NCI-H524 (cell line): ENCODE results near the gene IRAK2.
"Not testable (repeated sequence)": the region's sequence is repeated elsewhere in the genome, so short reads cannot be mapped to it uniquely, and the experiment has no call there.

Source experiments
- DNase-seq, 2 experiments: peaks; one replicate each; lab custom pipeline; 2025; lab: John Stamatoyannopoulos, UW

IRAK2 gene, protein sequence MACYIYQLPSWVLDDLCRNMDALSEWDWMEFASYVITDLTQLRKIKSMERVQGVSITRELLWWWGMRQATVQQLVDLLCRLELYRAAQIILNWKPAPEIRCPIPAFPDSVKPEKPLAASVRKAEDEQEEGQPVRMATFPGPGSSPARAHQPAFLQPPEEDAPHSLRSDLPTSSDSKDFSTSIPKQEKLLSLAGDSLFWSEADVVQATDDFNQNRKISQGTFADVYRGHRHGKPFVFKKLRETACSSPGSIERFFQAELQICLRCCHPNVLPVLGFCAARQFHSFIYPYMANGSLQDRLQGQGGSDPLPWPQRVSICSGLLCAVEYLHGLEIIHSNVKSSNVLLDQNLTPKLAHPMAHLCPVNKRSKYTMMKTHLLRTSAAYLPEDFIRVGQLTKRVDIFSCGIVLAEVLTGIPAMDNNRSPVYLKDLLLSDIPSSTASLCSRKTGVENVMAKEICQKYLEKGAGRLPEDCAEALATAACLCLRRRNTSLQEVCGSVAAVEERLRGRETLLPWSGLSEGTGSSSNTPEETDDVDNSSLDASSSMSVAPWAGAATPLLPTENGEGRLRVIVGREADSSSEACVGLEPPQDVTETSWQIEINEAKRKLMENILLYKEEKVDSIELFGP

DNA sequence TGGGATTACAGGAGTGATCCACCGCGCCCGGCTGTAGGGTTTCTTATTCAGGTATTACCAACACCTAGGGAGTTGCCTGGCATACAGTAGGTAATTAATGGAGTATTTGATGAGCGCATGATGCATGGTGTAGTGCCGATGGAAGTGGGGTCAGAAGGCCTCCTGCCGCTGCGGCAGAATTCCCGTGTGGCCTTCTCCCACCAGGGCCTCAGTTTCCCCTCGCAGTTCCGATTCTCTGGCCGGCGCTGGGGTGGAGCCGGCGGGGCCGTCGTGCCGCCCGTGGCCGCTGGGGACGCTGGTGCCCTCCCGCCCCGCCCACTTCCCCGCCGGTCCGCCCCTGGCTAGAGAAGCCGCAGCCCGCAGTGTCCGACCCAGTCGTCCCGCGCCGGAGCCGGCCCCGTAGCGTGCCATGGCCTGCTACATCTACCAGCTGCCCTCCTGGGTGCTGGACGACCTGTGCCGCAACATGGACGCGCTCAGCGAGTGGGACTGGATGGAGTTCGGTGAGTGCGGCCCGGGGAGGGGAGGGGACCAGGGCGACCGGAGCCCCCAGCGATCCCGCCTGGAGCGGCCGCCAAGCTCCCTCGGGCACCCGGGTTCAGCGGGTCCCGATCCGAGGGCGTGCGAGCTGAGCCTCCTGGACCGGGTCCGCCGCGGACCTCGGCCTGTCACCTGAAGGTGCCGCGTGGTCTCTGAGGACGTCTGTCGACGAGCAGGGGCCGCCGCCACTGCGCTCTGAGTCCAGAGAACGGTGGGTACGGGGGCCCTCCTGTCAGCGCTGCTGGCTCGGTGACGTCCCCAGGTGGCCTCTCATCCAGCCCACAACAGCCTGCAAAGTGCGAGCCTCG lies at the start of gene IRAK2:
TSS of gene IRAK2 (plus strand) at position 374 of the 848 bp plus-strand sequence. CDS start at position 410, 36 bp downstream.
- peak in 1 of 2 experiments; percentile 29 for DNase-seq

DNA sequence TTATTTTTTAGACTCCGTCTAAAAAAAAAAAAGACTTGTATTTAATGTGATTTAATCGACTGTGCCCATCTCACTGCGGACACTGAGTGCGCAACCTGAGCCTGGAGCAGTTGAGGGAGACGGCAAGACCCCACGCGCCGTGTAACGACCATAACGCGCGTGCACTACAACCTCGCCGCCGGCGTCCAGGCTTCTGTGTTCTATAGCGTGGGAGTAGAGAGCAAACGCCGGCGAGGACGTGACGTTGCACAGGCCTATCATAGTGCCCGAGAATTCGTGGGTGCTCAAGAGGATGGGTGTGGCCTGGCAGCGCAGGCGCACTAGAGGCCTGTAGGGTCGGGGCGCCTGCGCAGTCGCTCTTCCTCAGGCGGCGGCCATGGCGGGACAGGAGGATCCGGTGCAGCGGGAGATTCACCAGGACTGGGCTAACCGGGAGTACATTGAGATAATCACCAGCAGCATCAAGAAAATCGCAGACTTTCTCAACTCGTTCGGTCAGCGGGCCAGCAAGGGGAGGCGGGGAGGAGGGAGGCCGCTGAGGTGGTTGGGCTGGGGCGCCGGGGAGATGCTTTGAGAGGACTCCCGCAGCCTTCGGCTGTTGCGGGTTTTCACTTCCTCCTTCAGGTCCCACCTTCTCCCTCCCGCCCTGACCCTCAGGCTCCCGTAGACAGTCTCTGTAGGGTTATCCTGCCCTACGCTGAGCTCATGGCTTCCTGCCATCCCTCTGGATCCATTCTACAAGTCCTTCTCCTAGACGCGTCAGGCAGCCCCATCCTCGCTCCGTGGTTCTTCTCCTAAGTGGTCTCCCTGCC lies 49.2 kb upstream of the IRAK2 start, which contains the start of gene BRK1:
TSS of gene BRK1 (plus strand) at position 350 of the 812 bp plus-strand sequence. CDS start at position 377, 27 bp downstream.
- DNase-seq, result peak; percentile 90 to 94

DNA sequence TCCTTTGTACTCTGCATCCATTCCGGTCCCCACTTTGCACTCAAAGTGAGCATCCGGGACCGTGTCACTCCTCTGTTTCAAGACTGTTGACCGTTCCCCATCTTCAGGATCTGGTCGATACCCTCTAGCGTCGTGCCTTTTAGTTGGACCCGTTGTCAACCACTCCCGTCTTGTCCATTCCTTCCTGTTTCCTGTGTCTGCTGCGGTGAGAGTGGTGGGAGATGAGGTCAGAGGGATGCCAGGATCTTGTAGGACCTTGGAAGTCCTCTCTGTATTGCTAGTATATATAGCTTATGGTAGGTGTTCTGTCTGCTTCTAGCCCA lies 48.6 kb upstream of the IRAK2 start:
- no peak for DNase-seq

DNA sequence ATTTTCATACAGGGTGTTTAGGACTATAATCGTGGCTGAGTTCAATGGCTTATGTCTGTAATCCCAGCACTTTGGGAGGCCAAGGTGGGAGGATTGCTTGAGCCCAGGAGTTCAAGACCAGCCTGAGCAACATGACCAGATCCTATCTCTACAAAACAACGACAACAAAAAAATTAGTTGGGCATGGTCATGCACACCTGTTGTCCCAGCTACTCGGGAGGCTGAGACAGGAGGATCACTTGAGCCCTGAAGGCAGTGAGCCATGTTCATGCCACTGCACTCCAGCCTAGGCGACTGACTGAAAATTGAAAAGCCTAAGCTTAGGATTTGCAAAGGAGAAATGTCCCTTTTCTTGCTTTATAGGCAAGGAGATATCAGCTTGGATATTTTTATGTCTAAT lies 47.8 kb upstream of the IRAK2 start:
- no peak for DNase-seq

DNA sequence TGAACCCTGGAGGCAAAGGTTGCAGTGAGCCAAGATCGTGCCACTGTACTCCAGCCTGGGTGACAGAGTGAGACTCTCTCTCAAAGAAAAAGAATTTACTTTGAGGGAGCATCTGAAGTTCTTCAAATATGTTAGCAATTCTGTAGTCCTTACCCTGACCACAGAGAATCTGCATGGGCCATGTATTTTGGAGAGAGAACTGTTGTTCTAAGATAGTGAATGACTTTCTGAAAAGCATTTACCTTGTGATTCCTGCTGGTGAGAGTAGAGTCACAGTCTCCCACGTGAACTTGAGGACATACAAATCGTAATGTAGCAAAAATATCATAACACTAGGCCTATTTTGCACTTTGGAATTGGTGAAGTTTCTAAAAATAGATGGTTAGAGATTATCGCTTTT lies 45.3 kb upstream of the IRAK2 start:
- no peak for DNase-seq

DNA sequence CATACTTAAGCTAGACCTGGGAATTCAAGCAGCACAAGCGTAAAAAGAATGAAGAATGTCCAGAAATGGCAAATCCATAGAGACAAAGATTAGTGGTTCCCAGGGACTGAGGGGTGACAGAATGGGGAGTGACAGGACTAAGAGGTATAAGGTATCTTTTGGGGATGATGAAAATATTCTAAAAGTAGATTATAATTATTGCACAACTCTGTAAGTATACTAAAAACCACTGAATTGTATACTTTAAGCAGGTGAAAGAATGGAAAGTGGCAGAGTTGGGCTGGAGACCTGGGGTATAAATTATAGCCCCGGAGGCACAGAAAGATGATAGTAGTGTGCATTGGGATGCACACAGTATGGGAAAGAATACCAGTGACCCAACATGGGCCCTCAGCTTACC lies 43.7 kb upstream of the IRAK2 start:
- no peak for DNase-seq

DNA sequence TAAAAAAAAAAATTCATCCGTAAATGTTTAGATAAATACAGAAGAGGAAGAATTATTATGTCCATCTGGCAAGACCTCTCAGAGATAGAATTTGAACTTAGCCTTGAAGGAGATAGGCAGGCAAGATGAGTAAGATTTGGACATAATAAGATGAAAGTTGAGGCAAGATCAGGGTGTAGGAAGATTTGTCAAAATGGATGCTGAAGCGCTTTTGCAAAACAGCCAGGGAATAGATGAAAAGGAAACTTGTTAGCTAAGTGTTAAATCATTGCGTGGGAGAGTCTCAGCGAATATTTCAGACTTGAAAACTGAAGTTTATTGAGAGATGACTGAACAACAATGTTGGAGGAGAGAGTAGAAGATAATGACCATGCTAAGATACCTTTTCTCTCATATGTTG lies 42.0 kb upstream of the IRAK2 start:
- no peak for DNase-seq

DNA sequence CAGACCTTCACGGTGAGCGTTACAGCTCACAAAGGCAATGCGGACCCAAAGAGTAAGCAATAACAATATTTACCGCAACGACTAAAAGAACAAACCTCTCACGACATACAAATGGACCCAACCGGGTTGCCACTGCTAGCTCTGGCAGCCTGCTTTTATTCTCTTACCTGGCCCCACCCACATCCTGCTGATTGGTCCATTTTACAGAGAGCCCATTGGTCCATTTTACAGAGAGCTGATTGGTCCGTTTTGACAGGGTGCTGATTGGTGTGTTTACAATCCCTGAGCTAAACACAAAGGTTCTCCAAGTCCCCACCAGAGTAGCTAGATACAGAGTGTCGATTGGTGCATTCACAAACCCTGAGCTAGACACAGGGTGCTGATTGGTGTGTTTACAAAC lies 28.8 kb upstream of the IRAK2 start:
- DNase-seq, result not testable (repeated sequence)

DNA sequence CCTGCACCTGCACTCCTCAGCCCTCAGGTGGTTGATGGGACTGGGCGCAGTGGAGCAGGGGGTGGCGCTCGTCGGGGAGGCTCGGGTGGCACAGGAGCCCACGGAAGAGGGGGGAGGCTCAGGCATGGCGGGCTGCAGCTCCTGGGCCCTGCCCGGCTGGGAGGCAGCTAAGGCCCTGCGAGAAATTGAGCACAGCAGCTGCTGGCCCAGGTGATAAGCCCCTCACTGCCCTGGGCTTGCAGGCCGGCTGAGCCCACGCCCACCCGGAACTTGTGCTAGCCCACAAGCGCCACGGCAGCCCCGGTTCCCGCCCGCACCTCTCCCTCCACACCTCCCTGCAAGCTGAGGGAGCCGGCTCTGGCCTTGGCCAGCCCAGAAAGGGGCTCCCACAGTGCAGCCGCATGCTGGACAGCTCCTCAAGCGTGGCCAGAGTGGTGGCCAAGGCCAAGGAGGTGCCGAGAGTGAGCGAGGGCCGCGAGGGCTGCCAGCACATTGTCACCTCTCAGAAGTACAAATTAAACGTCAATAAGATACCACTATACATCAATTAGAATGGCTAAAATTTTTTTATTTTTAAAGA lies 28.2 kb upstream of the IRAK2 start:
- no peak for DNase-seq

DNA sequence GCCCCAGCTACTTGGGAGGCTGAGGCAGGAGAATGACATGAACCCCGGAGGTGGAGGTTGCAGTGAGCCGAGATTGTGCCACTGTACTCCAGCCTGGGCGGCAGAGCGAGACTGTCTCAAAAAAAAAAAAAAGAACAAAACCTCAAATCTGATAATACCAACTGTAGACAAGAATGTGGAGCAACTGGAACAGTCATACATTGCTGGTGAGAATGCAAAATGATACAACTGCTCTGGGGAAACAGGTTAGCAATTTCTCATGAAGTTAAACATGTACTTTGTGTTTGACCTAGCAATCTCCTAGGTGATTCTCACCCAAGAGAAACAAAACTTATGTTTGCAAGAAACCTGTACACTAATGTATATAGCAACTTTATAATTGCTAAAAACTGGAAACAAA lies 27.5 kb upstream of the IRAK2 start:
- DNase-seq, result no peak

DNA sequence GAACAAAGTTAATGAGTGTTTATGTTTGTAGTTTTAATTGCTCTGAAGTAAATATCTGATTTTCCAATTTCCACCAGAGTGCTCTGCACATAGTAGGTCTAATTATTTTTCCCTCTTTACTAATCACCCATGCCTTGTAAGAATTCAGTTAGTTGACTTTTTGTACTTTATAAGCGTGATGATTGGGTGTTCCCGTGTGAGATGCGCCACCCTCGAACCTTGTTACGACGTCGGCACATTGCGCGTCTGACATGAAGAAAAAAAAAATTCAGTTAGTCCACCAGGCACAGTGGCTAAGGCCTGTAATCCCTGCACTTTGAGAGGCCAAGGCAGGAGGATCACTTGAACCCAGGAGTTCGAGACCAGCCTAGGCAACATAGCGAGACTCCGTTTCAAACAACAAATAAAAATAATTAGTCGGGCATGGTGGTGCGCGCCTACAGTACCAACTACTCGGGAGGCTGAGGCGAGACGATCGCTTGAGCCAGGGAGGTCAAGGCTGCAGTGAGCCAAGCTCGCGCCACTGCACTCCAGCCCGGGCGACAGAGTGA lies 23.6 kb upstream of the IRAK2 start:
- DNase-seq, result no peak

DNA sequence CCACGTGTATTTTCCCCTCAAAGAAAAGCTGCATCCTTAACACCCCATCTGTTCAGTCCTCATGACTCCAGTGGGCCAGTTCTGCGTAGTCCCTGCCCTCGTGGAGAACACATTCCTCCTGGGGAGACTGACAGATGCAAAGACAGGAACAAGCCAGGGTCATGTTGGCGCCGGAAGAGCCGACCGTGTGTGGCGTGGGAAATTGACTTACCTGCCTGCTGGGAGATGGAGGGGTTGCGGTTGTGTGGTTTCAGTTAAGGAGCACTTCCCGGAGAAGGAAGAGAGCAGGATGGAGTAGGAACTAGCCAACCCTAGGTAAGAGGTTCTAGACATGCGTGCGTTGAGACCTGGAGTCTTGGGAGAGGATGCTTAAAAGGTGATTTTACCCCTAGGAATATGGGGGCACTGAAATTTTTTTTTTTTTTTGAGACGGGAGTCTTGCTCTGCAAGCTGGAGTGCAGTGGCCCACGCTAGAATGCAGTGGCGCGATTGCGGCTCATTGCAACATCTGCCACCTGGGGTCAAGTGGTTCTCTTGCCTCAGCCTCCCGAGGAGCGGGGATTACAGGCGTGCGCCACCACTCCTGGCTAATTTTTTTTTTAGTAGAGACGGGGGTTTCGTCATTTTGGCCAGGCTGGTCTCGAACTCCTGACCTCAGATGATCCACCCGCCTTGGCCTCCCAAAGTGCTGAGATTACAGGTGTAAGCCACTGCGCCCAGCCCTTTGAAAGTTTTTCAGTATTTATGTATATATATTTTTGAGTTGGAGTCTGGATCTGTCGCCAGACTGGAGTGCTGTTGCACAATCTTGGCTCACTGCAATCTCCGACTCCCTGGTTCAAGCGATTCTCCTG lies 21.8 kb upstream of the IRAK2 start:
- no peak for DNase-seq

DNA sequence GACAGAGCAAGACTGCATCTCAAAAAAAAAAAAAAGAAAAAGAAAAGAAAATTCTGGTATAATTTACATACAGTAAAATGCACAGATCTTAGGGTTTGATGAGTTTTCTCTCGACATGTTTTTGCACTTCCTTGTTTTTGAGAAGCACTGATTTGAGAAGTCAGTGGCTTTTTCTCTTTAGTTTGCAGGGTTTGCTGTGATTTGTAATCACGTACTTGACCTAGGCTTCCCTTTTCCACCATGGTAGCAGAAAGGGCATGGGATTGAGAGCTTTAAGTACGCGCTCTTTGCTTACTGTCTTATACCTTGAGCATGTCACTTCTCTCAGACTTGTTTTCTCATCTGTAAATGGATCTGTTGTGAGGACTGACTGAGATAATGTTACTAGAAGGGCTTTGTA lies 19.0 kb upstream of the IRAK2 start:
- no peak for DNase-seq

DNA sequence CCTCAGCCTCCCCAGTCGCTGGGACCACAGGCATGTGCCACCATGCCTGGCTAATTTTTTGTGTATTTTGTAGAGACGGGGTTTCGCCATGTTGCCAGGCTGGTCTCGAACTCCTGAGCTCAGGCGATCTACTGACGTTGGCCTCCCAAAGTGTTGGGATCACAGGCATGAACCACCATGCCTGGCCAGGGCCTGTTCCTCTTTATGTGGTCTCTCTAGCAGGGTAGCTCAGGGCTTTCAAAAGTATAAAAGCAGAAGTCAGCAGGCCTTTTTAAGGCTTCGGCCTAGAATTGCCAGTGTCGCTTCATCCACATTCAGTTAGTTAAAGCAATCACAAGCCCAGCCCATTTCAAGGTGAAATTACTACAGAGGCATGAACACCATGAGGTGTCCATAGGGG lies 15.5 kb upstream of the IRAK2 start:
- DNase-seq, result no peak

DNA sequence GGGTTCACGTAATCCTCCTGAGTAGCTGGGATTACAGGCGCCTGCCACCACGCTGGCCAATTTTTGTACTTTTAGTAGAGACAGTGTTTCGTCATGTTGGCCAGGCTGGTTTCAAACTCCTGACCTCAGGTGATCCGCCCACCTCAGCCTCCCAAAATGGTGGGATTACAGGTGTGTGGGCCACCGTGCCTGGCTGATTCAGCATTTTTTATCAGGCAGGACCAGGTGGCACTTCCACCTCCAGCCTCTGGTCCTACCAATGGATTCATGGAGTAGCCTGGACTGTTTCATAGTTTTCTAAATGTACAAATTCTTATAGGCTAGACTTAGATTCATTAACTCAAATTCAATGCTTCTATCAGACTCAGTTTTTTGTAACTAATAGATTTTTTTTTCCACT lies 13.7 kb upstream of the IRAK2 start:
- no peak for DNase-seq

DNA sequence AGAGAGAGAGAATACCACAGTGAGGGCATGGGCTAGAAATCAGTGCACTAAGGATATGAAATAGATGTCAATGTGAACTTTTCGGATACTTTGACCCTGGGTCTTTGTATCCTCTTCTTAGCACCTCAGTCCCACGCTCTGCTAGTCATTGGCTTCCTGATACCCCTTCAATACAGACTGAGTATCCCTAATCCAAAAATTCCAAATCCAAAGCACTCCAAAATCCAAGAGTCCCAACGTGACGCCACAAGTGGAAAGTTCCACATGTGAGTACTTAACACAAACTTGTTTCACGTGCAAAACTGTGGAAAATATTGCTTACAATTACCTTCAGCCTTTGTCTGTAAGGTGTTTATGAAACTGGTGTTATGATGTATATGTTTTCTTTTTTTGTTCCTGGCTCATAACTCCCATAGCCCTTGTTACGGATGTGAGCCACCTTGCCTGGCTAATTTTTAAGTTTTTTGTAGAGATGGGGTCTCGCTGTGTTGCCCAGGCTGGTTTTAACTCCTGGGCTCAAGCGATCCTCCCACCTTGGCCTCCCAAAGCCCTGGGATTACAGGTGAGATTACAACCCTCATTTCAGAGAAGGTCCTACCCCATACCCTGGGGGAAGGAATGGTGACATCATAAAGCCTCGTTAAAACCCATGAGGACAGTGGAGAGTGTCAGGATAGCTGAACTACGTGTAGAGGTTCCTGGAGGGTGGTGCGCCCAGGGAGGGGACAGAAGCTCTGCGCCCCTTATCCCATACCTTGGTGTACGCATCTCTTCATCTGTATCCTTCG lies 10.2 kb upstream of the IRAK2 start:
- no peak for DNase-seq

DNA sequence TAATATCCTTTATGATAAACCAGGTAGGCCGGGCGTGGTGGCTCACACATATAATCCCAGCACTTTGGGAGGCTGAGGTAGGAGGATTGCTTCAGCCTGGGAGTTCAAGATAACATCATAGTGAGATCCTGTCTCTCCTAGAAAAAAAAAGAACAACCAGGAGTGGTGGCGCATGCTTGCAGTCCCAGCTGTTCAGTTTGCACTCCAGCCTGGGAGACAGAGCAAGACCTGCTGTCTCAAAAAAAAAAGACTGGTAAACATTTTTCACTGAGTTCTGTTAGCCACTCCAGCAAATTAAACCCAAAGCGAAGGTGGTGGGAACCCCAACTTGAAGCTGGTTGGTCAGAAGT lies 9.6 kb upstream of the IRAK2 start:
- DNase-seq, result peak in 1 of 2 experiments; percentile 8

DNA sequence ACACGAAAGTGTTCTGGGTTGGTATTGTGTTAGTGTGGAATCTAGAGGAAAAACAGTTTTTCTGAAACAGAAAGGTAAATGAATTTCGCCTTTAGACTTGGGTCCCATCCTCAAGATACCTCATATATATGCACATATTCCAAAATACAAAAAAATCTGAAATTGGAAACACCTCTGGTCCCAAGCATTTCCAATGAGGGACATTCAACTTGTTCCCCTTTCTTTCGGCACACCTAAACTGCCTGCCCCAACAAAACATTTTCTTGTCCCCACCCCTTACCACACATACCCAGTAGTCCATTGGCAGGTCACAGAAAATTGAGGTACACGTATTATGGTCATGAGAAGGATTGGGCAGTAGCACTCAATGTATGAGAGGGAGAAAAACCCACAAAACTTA lies 9.1 kb upstream of the IRAK2 start:
- no peak for DNase-seq

DNA sequence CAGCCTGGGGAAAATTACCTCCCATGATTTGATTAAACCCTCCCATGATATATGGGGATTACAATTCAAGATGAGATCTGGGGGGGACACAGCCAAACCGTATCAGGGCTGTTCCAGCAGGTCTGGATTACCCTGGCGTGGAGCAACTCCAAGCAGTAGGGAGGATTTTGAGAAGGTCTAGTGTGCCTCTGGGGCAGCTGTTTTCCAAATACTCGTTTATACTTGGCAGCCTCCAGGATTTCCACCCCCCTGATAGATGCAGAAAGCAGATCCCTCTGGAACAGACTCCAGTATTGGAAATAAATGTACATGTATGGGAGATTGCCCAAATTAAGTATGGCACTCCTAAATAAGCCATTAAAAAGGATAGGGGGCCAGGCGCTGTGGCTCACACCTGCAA lies 7.7 kb upstream of the IRAK2 start:
- DNase-seq, result no peak

DNA sequence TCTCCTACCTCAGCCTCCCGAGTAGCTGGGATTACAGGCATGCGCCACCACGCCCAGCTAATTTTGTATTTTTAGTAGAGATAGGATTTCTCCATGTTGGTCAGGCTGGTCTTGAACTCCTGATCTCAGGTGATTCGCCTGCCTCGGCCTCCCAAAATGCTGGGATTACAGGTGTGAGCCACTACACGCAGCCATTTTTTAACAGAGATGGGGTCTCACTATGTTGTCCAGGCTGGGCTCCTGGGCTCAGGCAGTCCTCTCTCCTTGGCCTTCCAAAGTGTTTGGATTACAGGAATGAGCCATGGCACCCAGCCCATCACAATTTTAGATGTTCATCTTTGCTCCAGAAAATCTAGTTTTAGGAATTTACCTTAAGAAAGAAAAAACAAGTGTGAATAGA lies 6.2 kb upstream of the IRAK2 start:
- not testable (repeated sequence) for DNase-seq
